NT2/D1 (cell line): ENCODE measurements around the gene DDX10.

ENCODE experiments used
- SUZ12 ChIP-seq: IDR thresholded peaks from 2 replicates; pipeline ENCODE4 v1.6.1; 2011; ENCODE audit not compliant: insufficient read length, insufficient read depth; ENCODE audit errors: extremely low read depth
- YY1 ChIP-seq: IDR thresholded peaks from 2 replicates; pipeline ENCODE4 v1.6.1; 2011; ENCODE audit not compliant: insufficient read length, insufficient read depth
- ZNF274 ChIP-seq: IDR thresholded peaks from 2 replicates; pipeline ENCODE4 v1.6.1; 2011; ENCODE audit warnings: mild to moderate bottlenecking, low read depth, low read length

- TF ChIP-seq YY1 (no peak), ZNF274 (no peak), SUZ12 (no peak)
These were observed 302.7 kb downstream of the DDX10 start for GRCh38 chr11:108967571-108967970.
